ENCODE measurements around the gene MN1. TPM values are rescaled to one million over a fixed set of nuclear protein-coding genes. Genes with fewer than 3 reads are reported as not detected.

Gene MN1
- total RNA-seq, 1 experiment from 2014 or later, result not detected

DNA sequence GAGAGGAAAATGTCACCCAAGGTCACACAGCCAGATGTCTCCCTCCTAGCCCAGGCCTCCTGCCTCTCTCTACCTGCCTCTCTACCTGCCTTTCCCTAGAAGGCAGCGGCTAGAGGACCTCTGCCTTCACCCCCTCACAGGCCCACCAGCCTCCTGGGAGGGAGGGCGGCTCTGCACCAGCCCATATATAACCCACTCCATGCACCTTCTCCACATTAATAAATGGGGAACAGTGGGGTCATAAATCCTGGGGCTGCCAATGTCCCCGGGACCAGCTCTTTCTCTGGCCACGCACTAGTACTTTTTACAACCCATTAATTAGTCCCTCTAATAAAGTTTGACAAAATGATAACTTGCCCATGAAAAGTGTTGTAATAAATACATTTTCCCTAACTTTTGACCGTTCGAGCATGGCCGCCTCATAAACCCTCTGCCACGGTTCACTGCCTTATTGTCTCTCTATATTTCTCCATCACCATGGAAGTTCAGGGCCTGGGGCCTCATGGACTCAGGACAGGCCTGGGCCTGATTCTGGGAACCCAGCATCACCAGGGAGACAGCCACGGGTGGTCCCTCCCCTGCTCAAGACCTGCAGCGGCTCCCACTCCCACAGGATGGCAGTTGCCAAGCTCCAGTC is 102.1 kb downstream of the MN1 start:
- Histone ChIP-seq H3K4me3 (ENCODE audit: low read length) (no peak overlapping the region), H3K36me3 (ENCODE audit: insufficient read depth, low read length) (no peaks in the 10 kb centered on the region)

DNA sequence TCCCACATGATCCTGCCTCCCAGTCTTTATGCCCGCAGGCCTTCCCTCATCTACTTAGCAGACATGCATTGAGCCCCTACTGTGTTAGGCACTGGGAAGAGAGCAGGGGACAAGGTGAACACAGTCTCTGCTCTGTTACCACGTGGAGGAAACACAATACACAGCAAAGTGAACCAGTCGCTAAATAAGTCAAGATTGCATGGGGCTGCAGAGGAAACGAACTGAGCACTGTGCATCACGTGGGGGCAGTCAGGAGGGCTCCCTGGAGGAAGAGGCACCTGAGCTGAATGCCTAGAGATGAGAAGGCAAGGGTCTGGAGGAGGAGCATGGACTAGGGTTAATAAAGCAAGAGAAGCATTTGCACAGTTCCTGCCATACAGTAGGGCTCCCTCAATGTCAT is 102.7 kb downstream of the MN1 start:
- H3K4me1 ChIP-seq (ENCODE audit: low read length), result no peaks in the 10 kb centered on the region
- H2AFZ ChIP-seq (ENCODE audit: low read length), result no peak overlapping the region
- no peaks in the 10 kb centered on the region for H3K36me3 ChIP-seq (ENCODE audit: insufficient read depth, low read length)
- no peak overlapping the region for H3K4me3 ChIP-seq (ENCODE audit: low read length)
- H3K9ac ChIP-seq (ENCODE audit: low read length), result no peak overlapping the region
- no peak for DNase-seq
- H3K9me3 ChIP-seq (ENCODE audit: low read length), result no peaks in the 10 kb centered on the region
- H3K9me2 ChIP-seq (replicated peaks; ENCODE audit: insufficient read depth, low read length), result no peaks in the 10 kb centered on the region
- H3K4me2 ChIP-seq (ENCODE audit: low read depth, low read length, poor library complexity, severe bottlenecking), result no peak overlapping the region
- no peak overlapping the region for H3K27ac ChIP-seq (ENCODE audit: low read length)
- no peaks in the 10 kb centered on the region for H4K20me1 ChIP-seq (ENCODE audit: insufficient read depth, low read depth, low read length)
- no peaks in the 10 kb centered on the region for H3K27me3 ChIP-seq (ENCODE audit: low read length)
- no peaks in the 10 kb centered on the region for H3K79me2 ChIP-seq (ENCODE audit: low read length)

More for the DNA sequence above, 102.1 kb downstream of the MN1 start:
- Histone ChIP-seq H3K9ac (ENCODE audit: low read length) (no peak overlapping the region), H3K27me3 (ENCODE audit: low read length) (no peaks in the 10 kb centered on the region), H2AFZ (ENCODE audit: low read length) (no peak overlapping the region), H3K27ac (ENCODE audit: low read length) (no peak overlapping the region), H3K4me1 (ENCODE audit: low read length) (no peaks in the 10 kb centered on the region), H3K9me2 (replicated peaks; ENCODE audit: insufficient read depth, low read length) (no peaks in the 10 kb centered on the region), H3K9me3 (ENCODE audit: low read length) (no peaks in the 10 kb centered on the region), H3K79me2 (ENCODE audit: low read length) (no peaks in the 10 kb centered on the region), H3K4me2 (ENCODE audit: low read depth, low read length, poor library complexity, severe bottlenecking) (no peak overlapping the region), H4K20me1 (ENCODE audit: insufficient read depth, low read depth, low read length) (no peaks in the 10 kb centered on the region)
- DNase-seq, result no peak

Other genes starting within 250 kb of the MN1 start
- gene PITPNB, start 117.5 kb upstream of the MN1 start, total RNA-seq (2014; rRNA removed; shearing (Covaris generic); ENCODE audit: low replicate concordance), result 14.1 and 23.8 TPM in 2 replicates